ENCODE measurements around the gene WASF2.

GRCh38 chr1:27433706-27434105 lies 56.3 kb downstream of the WASF2 start:
- TF ChIP-seq CTCF (IDR thresholded peaks at IDR 0.05) (no peak), POLR2AphosphoS5 (IDR thresholded peaks at IDR 0.05; ENCODE audit: insufficient read depth in 1 of 2, low read depth in 1 of 2) (no peak), POLR2A (IDR thresholded peaks at IDR 0.05) (no peak)

Measured in vagina (tissue), 2 donors.